Cardiac fibroblast (primary cell): ENCODE measurements around the gene SART1.
A peak's percentile ranks its signal among the peaks of the same experiment; 100 is the strongest.

Experiments
- DNase-seq, 2 donors: peaks; one replicate each; pipeline versions ENCODE4 v3.0.0 to v3.0.0-alpha.2; 2010; ENCODE audit warnings: low read depth in 2 of 2
- H3K4me3 ChIP-seq, 2 donors: replicated peaks in 1 of 2; 1 replicate in 1 of 2; 2 replicates in 1 of 2; pipeline ENCODE4 v1.5.1; 2011; ENCODE audit warnings: low read depth in 2 of 2, low read length in 2 of 2, mild to moderate bottlenecking in 2 of 2, moderate library complexity in 1 of 2
- CTCF ChIP-seq: IDR thresholded peaks from one replicate; pipeline ENCODE4 v1.5.1; 2011; ENCODE audit warnings: low read depth, mild to moderate bottlenecking, low read length, inconsistent platforms

The SART1 gene

GRCh38 chr11:65921876-65922275 lies 39.7 kb upstream of the SART1 start:
- no peak overlapping the region for H3K4me3 ChIP-seq
- DNase-seq: no peak
- TF ChIP-seq CTCF: no peak

- TF ChIP-seq CTCF: no peak
- no peak overlapping the region for H3K4me3 ChIP-seq
- no peak for DNase-seq
These were observed 39.0 kb upstream of the SART1 start for GRCh38 chr11:65922565-65922964.

- H3K4me3 ChIP-seq: no peak overlapping the region
- TF ChIP-seq CTCF: no peak
- DNase-seq: no peak
These were observed 36.1 kb upstream of the SART1 start for GRCh38 chr11:65925397-65925796.

- TF ChIP-seq CTCF: no peak
- H3K4me3 ChIP-seq: no peak overlapping the region
- no peak for DNase-seq
These were observed 33.6 kb upstream of the SART1 start for GRCh38 chr11:65927904-65928397.

GRCh38 chr11:65928667-65929066 lies 32.9 kb upstream of the SART1 start:
- no peak for DNase-seq
- H3K4me3 ChIP-seq: no peak overlapping the region

GRCh38 chr11:65931773-65932557 lies 29.6 kb upstream of the SART1 start:
- no peak for TF ChIP-seq CTCF
- peak in 1 of 2 donors; percentile 4 for DNase-seq

More at GRCh38 chr11:65928667-65929066, 32.9 kb upstream of the SART1 start:
- TF ChIP-seq CTCF: no peak

More at GRCh38 chr11:65931773-65932557, 29.6 kb upstream of the SART1 start:
- no peak overlapping the region for H3K4me3 ChIP-seq
